Measurements from ENCODE around the gene LEPR. TPM values are rescaled to one million over a fixed set of nuclear protein-coding genes. Genes with fewer than 3 reads are reported as not detected.
A peak's percentile ranks its signal among the peaks of the same experiment; 100 is the strongest.

LEPR gene
- total RNA-seq, 1 donor from 2014 or later = 15.5 TPM

DNA sequence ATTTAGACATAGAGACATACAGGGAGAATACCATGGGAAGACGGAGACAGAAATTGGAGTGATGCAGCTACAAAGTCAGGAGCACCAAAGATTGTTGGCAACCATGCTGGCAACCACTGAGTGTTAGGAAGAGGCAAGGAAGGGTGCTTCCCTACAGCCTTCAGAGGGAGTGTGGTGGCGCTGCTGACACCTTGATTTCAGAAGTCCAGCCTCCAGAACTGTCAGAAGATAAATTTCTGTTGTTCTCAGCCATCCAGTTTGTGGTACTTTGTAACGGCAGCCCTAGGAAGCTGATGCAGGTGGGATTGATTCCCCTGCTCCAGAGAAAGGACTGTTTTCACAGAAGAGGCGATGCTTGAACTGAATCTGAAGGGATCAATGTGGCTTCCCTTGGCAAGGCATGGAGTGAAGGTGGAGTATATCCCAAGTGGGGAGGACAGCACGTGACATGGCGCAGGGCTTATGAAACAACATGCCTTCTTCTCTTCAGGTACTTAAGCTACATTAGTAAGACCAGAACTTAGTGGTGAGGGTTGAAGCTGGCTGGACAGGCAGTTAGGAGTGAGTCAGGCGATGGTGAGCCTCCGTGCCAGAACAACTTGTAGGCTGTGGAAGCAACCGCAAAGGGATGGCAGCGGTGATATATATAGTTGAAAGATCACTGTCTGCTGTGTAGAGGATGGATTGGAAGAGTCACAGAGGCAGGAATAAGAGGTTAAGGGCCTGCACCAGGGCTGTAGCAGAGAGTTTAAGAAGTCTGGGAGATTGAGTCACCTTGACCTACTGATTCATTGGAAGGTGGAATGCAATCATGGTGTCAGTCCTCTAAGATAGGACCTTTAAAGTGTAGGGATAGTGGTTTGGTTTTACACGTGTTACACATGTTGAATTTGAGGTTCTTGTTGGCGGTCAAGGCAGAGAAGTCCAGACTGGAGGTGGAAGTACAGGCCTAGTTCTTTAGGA is 2.1 kb downstream of the LEPR start:
- Histone ChIP-seq H3K4me3 (ENCODE audit: low read depth, low read length) (no peak overlapping the region), H3K27me3 (ENCODE audit: control insufficient read depth, insufficient read depth, low read length) (no peaks in the 10 kb centered on the region), H3K36me3 (ENCODE audit: control insufficient read depth, insufficient read depth, low read length) (peaks cover 3% of the 10 kb centered on the region)
- peak; percentile 51 for DNase-seq (ENCODE audit: low read depth)
- TF ChIP-seq, protein P1, sequence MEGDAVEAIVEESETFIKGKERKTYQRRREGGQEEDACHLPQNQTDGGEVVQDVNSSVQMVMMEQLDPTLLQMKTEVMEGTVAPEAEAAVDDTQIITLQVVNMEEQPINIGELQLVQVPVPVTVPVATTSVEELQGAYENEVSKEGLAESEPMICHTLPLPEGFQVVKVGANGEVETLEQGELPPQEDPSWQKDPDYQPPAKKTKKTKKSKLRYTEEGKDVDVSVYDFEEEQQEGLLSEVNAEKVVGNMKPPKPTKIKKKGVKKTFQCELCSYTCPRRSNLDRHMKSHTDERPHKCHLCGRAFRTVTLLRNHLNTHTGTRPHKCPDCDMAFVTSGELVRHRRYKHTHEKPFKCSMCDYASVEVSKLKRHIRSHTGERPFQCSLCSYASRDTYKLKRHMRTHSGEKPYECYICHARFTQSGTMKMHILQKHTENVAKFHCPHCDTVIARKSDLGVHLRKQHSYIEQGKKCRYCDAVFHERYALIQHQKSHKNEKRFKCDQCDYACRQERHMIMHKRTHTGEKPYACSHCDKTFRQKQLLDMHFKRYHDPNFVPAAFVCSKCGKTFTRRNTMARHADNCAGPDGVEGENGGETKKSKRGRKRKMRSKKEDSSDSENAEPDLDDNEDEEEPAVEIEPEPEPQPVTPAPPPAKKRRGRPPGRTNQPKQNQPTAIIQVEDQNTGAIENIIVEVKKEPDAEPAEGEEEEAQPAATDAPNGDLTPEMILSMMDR (IDR thresholded peaks at IDR 0.05; ENCODE audit: insufficient read depth, low read length, severe bottlenecking) = no peak
- no peak for FAIRE-seq

DNA sequence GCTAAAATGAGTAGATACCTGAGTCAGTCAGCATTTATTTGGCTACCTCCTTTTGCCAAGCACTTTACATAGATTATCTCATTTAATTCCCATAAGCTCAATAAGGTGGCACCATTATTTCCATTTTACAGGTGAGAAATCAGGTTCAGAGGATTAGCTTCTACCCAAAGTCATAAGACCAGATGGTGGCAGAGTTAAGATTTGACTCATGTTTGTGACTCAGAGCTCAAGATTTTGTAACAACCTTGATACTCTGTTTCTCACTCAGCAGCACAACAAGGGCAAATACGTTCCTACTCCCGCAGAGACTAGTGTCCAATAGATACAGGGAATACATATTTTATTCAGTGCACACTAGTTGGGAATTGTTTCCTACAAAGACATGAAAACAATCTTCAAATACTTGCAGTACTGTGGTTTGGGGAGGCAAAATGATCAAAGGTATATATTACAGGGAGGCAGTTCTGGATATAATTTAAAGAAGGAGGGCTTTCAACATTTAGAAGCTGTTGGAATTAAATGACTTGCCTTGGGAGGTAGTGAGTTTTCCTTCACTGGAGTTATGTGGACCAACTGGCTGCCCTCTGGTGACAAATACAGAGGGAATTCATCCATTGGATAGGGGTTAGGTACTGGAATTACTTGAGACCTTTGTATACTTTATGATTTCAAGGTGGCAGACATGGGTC is 3.6 kb downstream of the LEPR start:
- peak; percentile 98 for DNase-seq (ENCODE audit: low read depth)
- FAIRE-seq = no peak

DNA sequence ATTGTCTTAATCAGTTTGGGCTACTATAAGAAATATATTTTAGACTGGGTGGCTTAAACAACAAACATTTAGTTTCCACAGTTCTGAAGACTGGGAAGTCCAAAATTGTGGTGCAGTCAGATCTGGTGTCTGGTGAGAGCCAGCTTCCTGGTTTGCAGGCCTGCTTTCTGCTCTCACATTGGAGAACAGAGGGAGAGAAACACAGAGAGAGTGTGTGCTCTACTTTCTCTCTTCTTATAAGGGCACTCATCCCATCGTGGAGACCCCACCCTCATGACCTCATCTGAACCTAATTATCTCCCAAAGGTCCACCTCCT is 4.1 kb downstream of the LEPR start:
- Histone ChIP-seq H3K4me3 (ENCODE audit: low read depth, low read length) (no peak overlapping the region), H3K36me3 (ENCODE audit: control insufficient read depth, insufficient read depth, low read length) (peaks cover 6% of the 10 kb centered on the region), H3K27me3 (ENCODE audit: control insufficient read depth, insufficient read depth, low read length) (no peaks in the 10 kb centered on the region)
- DNase-seq (ENCODE audit: low read depth) = no peak
- no peak for FAIRE-seq
- TF ChIP-seq, protein P1 (IDR thresholded peaks at IDR 0.05; ENCODE audit: insufficient read depth, low read length, severe bottlenecking) = no peak

More for the DNA sequence above, 3.6 kb downstream of the LEPR start:
- TF ChIP-seq, protein P1 (IDR thresholded peaks at IDR 0.05; ENCODE audit: insufficient read depth, low read length, severe bottlenecking) = no peak
- H3K27me3 ChIP-seq (ENCODE audit: control insufficient read depth, insufficient read depth, low read length) = no peaks in the 10 kb centered on the region
- H3K4me3 ChIP-seq (ENCODE audit: low read depth, low read length) = no peak overlapping the region
- peaks cover 4% of the 10 kb centered on the region for H3K36me3 ChIP-seq (ENCODE audit: control insufficient read depth, insufficient read depth, low read length)

DNA sequence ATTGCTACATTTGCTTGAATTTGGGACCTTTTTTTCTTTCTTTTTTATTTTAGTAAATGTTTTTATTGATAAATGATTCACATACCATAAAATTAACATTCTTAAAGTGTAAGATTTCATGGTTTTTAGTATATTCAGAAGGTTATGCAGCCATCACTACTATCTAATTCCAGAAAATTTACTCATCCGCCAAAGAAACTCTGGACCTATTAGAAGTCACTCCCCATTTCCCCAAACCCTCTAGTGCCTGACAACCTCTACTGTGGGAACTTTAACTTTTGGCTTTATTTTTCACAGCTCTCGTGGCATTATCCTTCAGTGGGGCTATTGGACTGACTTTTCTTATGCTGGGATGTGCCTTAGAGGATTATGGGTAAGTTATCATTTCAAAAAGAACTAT is 4.5 kb downstream of the LEPR start:
- TF ChIP-seq, protein P1 (IDR thresholded peaks at IDR 0.05; ENCODE audit: insufficient read depth, low read length, severe bottlenecking) = no peak
- DNase-seq (ENCODE audit: low read depth) (no peak), FAIRE-seq (no peak)
- Histone ChIP-seq H3K27me3 (ENCODE audit: control insufficient read depth, insufficient read depth, low read length) (no peaks in the 10 kb centered on the region), H3K4me3 (ENCODE audit: low read depth, low read length) (no peak overlapping the region), H3K36me3 (ENCODE audit: control insufficient read depth, insufficient read depth, low read length) (peaks cover 6% of the 10 kb centered on the region)

DNA sequence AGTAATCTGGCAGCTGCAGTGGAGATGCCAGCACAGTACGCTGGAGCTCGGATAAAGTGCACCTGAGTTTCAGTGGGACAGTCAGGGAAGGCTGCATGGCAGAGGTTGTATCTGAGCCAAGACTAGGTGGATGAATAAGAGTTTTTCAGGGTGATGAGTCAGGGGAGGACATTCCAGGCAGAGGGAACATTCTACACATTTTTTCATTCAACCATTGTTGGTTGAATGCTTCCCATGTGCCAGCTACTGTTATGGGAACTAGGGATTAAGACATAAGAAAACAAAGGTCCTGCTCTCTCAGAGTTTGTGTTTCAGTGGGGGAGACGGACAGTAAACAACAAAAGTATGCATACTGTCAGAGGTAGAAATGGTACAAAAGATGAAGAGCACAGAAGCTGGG is 5.2 kb downstream of the LEPR start:
- H3K4me3 ChIP-seq (ENCODE audit: low read depth, low read length) = no peak overlapping the region
- TF ChIP-seq, protein P1 (IDR thresholded peaks at IDR 0.05; ENCODE audit: insufficient read depth, low read length, severe bottlenecking) = no peak
- H3K27me3 ChIP-seq (ENCODE audit: control insufficient read depth, insufficient read depth, low read length) = no peaks in the 10 kb centered on the region
- FAIRE-seq (no peak), DNase-seq (ENCODE audit: low read depth) (peak; percentile 88)
- peaks cover 6% of the 10 kb centered on the region for H3K36me3 ChIP-seq (ENCODE audit: control insufficient read depth, insufficient read depth, low read length)
